ENCODE measurements around the gene TMEM255B.

TMEM255B gene

GRCh38 chr13:113796964-113797676 lies 38.1 kb downstream of the TMEM255B start:
- Histone ChIP-seq H3K9me2 (replicated peaks; ENCODE audit: insufficient read depth, low read length) (no peaks in the 10 kb centered on the region), H3K4me3 (ENCODE audit: low read length) (no peak overlapping the region), H2AFZ (ENCODE audit: low read length) (no peak overlapping the region), H3F3A (ENCODE audit: insufficient read depth, low read length) (no peaks in the 10 kb centered on the region), H3K4me2 (ENCODE audit: low read depth, low read length) (no peak overlapping the region), H3K36me3 (replicated peaks; ENCODE audit: insufficient read depth, low read length) (no peaks in the 10 kb centered on the region), H3K9me3 (replicated peaks; ENCODE audit: insufficient read depth, low read length) (no peaks in the 10 kb centered on the region), H3K27ac (ENCODE audit: low read length) (no peak overlapping the region), H3K27me3 (replicated peaks; ENCODE audit: insufficient read depth, low read length) (no peaks in the 10 kb centered on the region), H3K9ac (ENCODE audit: low read length) (no peak overlapping the region), H4K20me1 (ENCODE audit: insufficient read depth, low read length) (no peaks in the 10 kb centered on the region), H3K79me2 (ENCODE audit: low read length) (no peaks in the 10 kb centered on the region), H3K4me1 (ENCODE audit: low read length) (no peaks in the 10 kb centered on the region)
- no peak for DNase-seq
- TF ChIP-seq EZH2phosphoT487 (IDR thresholded peaks at IDR 0.05; ENCODE audit: low read length) = no peak
- TF ChIP-seq EZH2 (optimal IDR thresholded peaks at IDR 0.05; ENCODE audit: low read depth, low read length) = no peak
- TF ChIP-seq CTCF (IDR thresholded peaks at IDR 0.05; ENCODE audit: low read length) = no peak

DNA sequence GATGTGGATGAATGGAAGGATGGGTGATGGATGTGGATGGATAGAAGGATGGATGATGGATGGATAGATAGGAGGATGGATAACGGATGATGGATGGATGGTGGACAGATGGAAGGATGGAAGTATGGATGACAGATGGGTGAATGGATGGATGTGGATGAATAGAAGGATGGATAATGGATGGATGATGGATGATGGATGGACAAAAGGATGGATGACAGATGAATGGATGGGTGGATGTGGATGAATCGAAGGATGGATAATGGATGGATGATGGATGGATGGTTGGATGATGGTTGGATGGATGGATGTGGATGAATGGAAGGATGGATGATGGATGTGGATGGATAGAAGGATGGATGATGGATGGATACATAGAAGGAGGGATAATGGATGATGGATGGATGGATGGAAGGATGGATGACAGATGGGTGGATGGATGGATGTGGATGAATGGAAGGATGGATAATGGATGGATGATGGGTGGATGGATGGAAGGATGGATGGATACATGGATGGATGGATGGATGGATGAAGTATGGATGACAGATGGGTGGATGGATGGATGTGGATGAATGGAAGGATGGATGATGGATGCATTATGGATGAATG lies 39.3 kb downstream of the TMEM255B start:
- no peak overlapping the region for H3K4me3 ChIP-seq (ENCODE audit: low read length)
- H3K4me1 ChIP-seq (ENCODE audit: low read length) = no peaks in the 10 kb centered on the region
- H3K27me3 ChIP-seq (replicated peaks; ENCODE audit: insufficient read depth, low read length) = no peaks in the 10 kb centered on the region
- no peak for TF ChIP-seq CTCF (IDR thresholded peaks at IDR 0.05; ENCODE audit: low read length)
- TF ChIP-seq EZH2 (optimal IDR thresholded peaks at IDR 0.05; ENCODE audit: low read depth, low read length) = no peak
- TF ChIP-seq EZH2phosphoT487 (IDR thresholded peaks at IDR 0.05; ENCODE audit: low read length) = no peak
- H4K20me1 ChIP-seq (ENCODE audit: insufficient read depth, low read length) = no peaks in the 10 kb centered on the region
- H3K9me3 ChIP-seq (replicated peaks; ENCODE audit: insufficient read depth, low read length) = no peaks in the 10 kb centered on the region
- no peak overlapping the region for H3K9ac ChIP-seq (ENCODE audit: low read length)
- H3K4me2 ChIP-seq (ENCODE audit: low read depth, low read length) = no peak overlapping the region
- no peaks in the 10 kb centered on the region for H3F3A ChIP-seq (ENCODE audit: insufficient read depth, low read length)
- H3K27ac ChIP-seq (ENCODE audit: low read length) = no peak overlapping the region
- no peaks in the 10 kb centered on the region for H3K79me2 ChIP-seq (ENCODE audit: low read length)
- H3K9me2 ChIP-seq (replicated peaks; ENCODE audit: insufficient read depth, low read length) = no peaks in the 10 kb centered on the region
- no peaks in the 10 kb centered on the region for H3K36me3 ChIP-seq (replicated peaks; ENCODE audit: insufficient read depth, low read length)
- DNase-seq = no peak
- H2AFZ ChIP-seq (ENCODE audit: low read length) = no peak overlapping the region

DNA sequence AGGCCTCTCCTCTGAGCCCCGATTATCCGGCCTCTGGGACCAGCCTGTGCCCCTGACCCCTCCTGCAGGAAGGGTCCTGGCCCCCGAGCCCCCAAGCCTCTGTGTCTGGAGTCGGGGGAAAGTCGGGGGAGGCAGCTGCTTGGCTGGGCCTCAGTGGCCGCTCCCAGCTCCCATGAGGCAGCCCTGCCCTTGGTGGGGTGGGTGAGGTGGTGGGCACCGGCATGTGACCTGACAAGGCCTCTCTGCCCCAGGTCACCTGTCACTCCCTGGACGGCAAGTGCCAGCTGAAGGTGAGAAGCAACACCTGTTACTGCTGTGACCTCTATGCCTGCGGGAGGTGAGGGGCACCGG lies 41.5 kb downstream of the TMEM255B start:
- Histone ChIP-seq H3K4me1 (ENCODE audit: low read length) (no peaks in the 10 kb centered on the region), H3K36me3 (replicated peaks; ENCODE audit: insufficient read depth, low read length) (no peaks in the 10 kb centered on the region), H3K79me2 (ENCODE audit: low read length) (no peaks in the 10 kb centered on the region), H3K9me2 (replicated peaks; ENCODE audit: insufficient read depth, low read length) (no peaks in the 10 kb centered on the region), H3K27ac (ENCODE audit: low read length) (no peak overlapping the region), H3K4me3 (ENCODE audit: low read length) (no peak overlapping the region), H3K4me2 (ENCODE audit: low read depth, low read length) (no peak overlapping the region), H3K9ac (ENCODE audit: low read length) (no peak overlapping the region), H4K20me1 (ENCODE audit: insufficient read depth, low read length) (no peaks in the 10 kb centered on the region), H3K9me3 (replicated peaks; ENCODE audit: insufficient read depth, low read length) (no peaks in the 10 kb centered on the region), H3K27me3 (replicated peaks; ENCODE audit: insufficient read depth, low read length) (no peaks in the 10 kb centered on the region), H3F3A (ENCODE audit: insufficient read depth, low read length) (no peaks in the 10 kb centered on the region), H2AFZ (ENCODE audit: low read length) (no peak overlapping the region)
- TF ChIP-seq EZH2phosphoT487 (IDR thresholded peaks at IDR 0.05; ENCODE audit: low read length) (no peak), CTCF (IDR thresholded peaks at IDR 0.05; ENCODE audit: low read length) (no peak), EZH2 (optimal IDR thresholded peaks at IDR 0.05; ENCODE audit: low read depth, low read length) (no peak)
- DNase-seq = no peak
